BLaER1 (cell line): ENCODE measurements around the gene MDM4.

Experiments used
- H3K27ac ChIP-seq: shearing (Covaris generic); formaldehyde crosslinking; 2 replicates; pipeline ENCODE4 v1.8.1; 2022
- H3K27me3 ChIP-seq: shearing (Covaris generic); formaldehyde crosslinking; 2 replicates; pipeline ENCODE4 v1.8.1; 2022
- H3K36me3 ChIP-seq: shearing (Covaris generic); formaldehyde crosslinking; 2 replicates; pipeline ENCODE4 v1.8.1; 2022
- H3K4me1 ChIP-seq: shearing (Covaris generic); formaldehyde crosslinking; 2 replicates; pipeline ENCODE4 v1.8.1; 2022
- H3K4me2 ChIP-seq: shearing (Covaris generic); formaldehyde crosslinking; 2 replicates; pipeline ENCODE4 v1.8.1; 2022
- H3K4me3 ChIP-seq: shearing (Covaris generic); formaldehyde crosslinking; 2 replicates; pipeline ENCODE4 v1.8.1; 2022
- H3K9ac ChIP-seq: shearing (Covaris generic); formaldehyde crosslinking; 2 replicates; pipeline ENCODE4 v1.8.1; 2022
- H3K9me3 ChIP-seq: shearing (Covaris generic); formaldehyde crosslinking; 2 replicates; pipeline ENCODE4 v1.8.1; 2022
- H4K20me1 ChIP-seq: shearing (Covaris generic); formaldehyde crosslinking; 2 replicates; pipeline ENCODE4 v1.8.1; 2022
- Cebpa-rat ChIP-seq: shearing (Covaris generic); IDR thresholded peaks from 2 replicates; pipeline ENCODE4 v1.8.1; 2022

The MDM4 gene

GRCh38 chr1:204529371-204529895 lies 13.2 kb downstream of the MDM4 start:
- H3K9me3 ChIP-seq, result no peaks in the 10 kb centered on the region
- H3K9ac ChIP-seq, result no peak overlapping the region
- no peak for TF ChIP-seq Cebpa-rat
- peaks cover 45% of the 10 kb centered on the region for H3K4me1 ChIP-seq
- peaks cover 54% of the 10 kb centered on the region for H4K20me1 ChIP-seq
- H3K36me3 ChIP-seq, result peaks cover 100% of the 10 kb centered on the region
- peak overlapping the region; percentile 32; the same call in 1 of the 2 replicates for H3K27ac ChIP-seq
- H3K4me2 ChIP-seq, result no peak overlapping the region
- H3K27me3 ChIP-seq, result no peaks in the 10 kb centered on the region
- H3K4me3 ChIP-seq, result no peak overlapping the region

GRCh38 chr1:204530932-204531331 lies 14.7 kb downstream of the MDM4 start:
- Histone ChIP-seq H3K36me3 (peaks cover 100% of the 10 kb centered on the region), H3K4me2 (no peak overlapping the region)

DNA sequence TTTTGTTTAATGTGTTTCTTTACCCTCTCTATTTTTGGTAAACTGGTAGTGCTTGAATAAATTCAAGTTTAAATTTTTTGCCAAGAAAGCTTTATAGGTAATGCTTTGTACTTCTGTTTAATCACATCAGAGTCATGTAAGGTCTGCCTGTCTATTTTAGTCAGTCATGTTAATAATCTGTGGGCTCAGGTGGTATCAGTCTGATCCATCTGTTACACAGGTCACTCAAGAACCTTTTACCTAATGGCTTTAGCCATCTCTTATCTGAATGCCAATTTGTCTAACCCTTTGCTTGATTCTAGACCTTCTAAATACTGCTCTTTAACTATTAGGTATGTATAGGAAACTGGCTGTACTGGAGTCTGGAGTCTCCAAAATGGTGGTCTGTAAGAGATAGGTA lies 16.6 kb downstream of the MDM4 start:
- no peaks in the 10 kb centered on the region for H3K9me3 ChIP-seq
- no peak for TF ChIP-seq Cebpa-rat
- H3K9ac ChIP-seq, result no peak overlapping the region
- peaks cover 81% of the 10 kb centered on the region for H4K20me1 ChIP-seq
- H3K4me1 ChIP-seq, result peaks cover 11% of the 10 kb centered on the region
- H3K36me3 ChIP-seq, result peaks cover 100% of the 10 kb centered on the region
- no peak overlapping the region for H3K4me3 ChIP-seq
- H3K4me2 ChIP-seq, result no peak overlapping the region
- no peak overlapping the region for H3K27ac ChIP-seq
- no peaks in the 10 kb centered on the region for H3K27me3 ChIP-seq

More at GRCh38 chr1:204530932-204531331, 14.7 kb downstream of the MDM4 start:
- Histone ChIP-seq H3K9ac (no peak overlapping the region), H4K20me1 (peaks cover 67% of the 10 kb centered on the region), H3K4me3 (no peak overlapping the region), H3K9me3 (no peaks in the 10 kb centered on the region), H3K27me3 (no peaks in the 10 kb centered on the region), H3K27ac (no peak overlapping the region), H3K4me1 (peaks cover 30% of the 10 kb centered on the region)
- no peak for TF ChIP-seq Cebpa-rat

GRCh38 chr1:204541626-204542025 lies 25.4 kb downstream of the MDM4 start:
- H3K4me2 ChIP-seq, result no peak overlapping the region
- H3K4me3 ChIP-seq, result no peak overlapping the region
- H3K4me1 ChIP-seq, result no peaks in the 10 kb centered on the region; the same call in 1 of the 2 replicates
- H3K27me3 ChIP-seq, result no peaks in the 10 kb centered on the region
- TF ChIP-seq Cebpa-rat, result no peak
- no peak overlapping the region for H3K9ac ChIP-seq
- H3K27ac ChIP-seq, result no peak overlapping the region
- no peaks in the 10 kb centered on the region for H3K9me3 ChIP-seq
- H3K36me3 ChIP-seq, result peaks cover 100% of the 10 kb centered on the region
- H4K20me1 ChIP-seq, result peaks cover 67% of the 10 kb centered on the region

GRCh38 chr1:204544321-204544720 lies 28.1 kb downstream of the MDM4 start:
- Histone ChIP-seq H3K36me3 (peaks cover 100% of the 10 kb centered on the region), H4K20me1 (peaks cover 73% of the 10 kb centered on the region), H3K9me3 (no peaks in the 10 kb centered on the region), H3K27ac (no peak overlapping the region), H3K4me3 (no peak overlapping the region), H3K9ac (no peak overlapping the region), H3K4me1 (no peaks in the 10 kb centered on the region; the same call in 1 of the 2 replicates), H3K27me3 (no peaks in the 10 kb centered on the region), H3K4me2 (no peak overlapping the region)
- no peak for TF ChIP-seq Cebpa-rat

DNA sequence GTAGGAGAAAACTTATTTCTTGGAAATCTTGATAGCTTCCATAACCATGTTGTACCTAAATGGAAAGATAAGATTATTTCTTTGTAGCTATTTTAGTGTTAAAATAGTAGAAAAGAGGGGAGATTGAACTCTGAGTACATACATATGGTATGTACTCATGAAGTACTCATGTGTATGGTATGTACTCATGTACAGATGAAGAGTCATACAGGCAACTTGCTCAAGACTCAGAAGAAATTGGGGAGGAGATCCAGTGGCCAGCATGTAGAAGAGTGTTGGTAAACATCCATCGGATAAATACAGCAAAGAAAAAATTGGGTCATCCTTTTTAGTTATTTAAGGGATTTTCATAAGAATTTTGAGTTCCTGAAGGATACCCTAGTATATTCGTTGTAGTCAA lies 29.0 kb downstream of the MDM4 start:
- TF ChIP-seq Cebpa-rat, result no peak
- H3K36me3 ChIP-seq, result peaks cover 100% of the 10 kb centered on the region
- H3K4me2 ChIP-seq, result no peak overlapping the region
- H3K27me3 ChIP-seq, result no peaks in the 10 kb centered on the region
- no peak overlapping the region for H3K9ac ChIP-seq
- H4K20me1 ChIP-seq, result peaks cover 79% of the 10 kb centered on the region
- no peaks in the 10 kb centered on the region for H3K9me3 ChIP-seq
- H3K4me1 ChIP-seq, result no peaks in the 10 kb centered on the region; the same call in 1 of the 2 replicates
- no peak overlapping the region for H3K27ac ChIP-seq
- H3K4me3 ChIP-seq, result no peak overlapping the region

DNA sequence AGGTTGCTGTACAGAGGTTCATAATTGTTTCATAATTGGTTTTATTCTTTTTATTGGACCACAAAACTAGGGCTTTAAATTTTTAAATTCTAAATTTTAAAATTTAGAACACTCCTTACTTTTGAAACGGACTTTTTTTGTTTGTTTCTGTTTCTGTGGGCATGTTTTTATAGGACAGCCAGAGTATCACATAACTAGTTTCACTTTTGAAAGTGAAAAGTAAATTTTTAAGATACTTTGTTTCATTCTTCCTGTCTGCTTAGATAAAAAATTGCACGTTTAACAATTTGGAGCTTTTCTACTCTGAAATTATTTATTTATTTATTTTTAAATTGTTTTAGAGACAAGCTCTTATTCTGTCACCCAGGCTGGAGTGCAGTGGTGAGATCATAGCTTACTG lies 29.7 kb downstream of the MDM4 start:
- Histone ChIP-seq H3K4me1 (no peaks in the 10 kb centered on the region; the same call in 1 of the 2 replicates), H3K36me3 (peaks cover 100% of the 10 kb centered on the region), H3K27me3 (no peaks in the 10 kb centered on the region), H3K9me3 (no peaks in the 10 kb centered on the region), H3K9ac (no peak overlapping the region), H4K20me1 (peaks cover 84% of the 10 kb centered on the region), H3K4me2 (no peak overlapping the region), H3K27ac (no peak overlapping the region), H3K4me3 (no peak overlapping the region)
- TF ChIP-seq Cebpa-rat, result no peak

GRCh38 chr1:204548265-204548664 lies 32.1 kb downstream of the MDM4 start:
- TF ChIP-seq Cebpa-rat, result no peak
- Histone ChIP-seq H3K4me2 (no peak overlapping the region), H3K27ac (no peak overlapping the region), H3K4me3 (no peak overlapping the region), H3K36me3 (peaks cover 100% of the 10 kb centered on the region), H3K9me3 (no peaks in the 10 kb centered on the region), H3K27me3 (no peaks in the 10 kb centered on the region), H3K9ac (no peak overlapping the region), H4K20me1 (peaks cover 83% of the 10 kb centered on the region), H3K4me1 (no peaks in the 10 kb centered on the region; the same call in 1 of the 2 replicates)

GRCh38 chr1:204549313-204549712 lies 33.1 kb downstream of the MDM4 start:
- Histone ChIP-seq H3K9ac (no peak overlapping the region), H3K4me1 (no peaks in the 10 kb centered on the region; the same call in 1 of the 2 replicates), H3K36me3 (peaks cover 99% of the 10 kb centered on the region), H3K4me2 (no peak overlapping the region), H3K9me3 (no peaks in the 10 kb centered on the region), H3K27ac (no peak overlapping the region), H3K27me3 (no peaks in the 10 kb centered on the region), H3K4me3 (no peak overlapping the region), H4K20me1 (peaks cover 83% of the 10 kb centered on the region)
- no peak for TF ChIP-seq Cebpa-rat

DNA sequence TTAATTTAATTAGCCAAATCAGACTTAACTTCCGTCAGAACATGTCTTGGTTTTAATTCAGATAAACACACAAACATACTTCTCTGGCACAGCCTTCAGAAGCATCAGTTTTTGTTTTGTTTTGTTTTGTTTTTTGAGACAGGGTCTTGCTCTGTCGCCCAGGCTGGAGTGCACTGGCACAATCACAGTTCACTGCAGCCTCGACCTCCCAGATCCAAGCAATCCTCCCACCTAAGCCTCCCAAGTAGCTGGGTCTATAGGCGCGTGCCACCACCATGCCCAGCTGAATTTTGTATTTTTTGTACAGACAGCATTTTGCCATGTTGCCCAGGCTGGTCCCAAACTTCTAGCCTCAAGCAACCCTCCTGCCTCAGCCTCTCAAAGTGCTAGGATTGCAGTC lies 34.7 kb downstream of the MDM4 start:
- Histone ChIP-seq H3K36me3 (peaks cover 98% of the 10 kb centered on the region), H3K4me3 (no peak overlapping the region), H3K27me3 (no peaks in the 10 kb centered on the region), H4K20me1 (peaks cover 84% of the 10 kb centered on the region), H3K4me2 (no peak overlapping the region), H3K9me3 (no peaks in the 10 kb centered on the region), H3K9ac (no peak overlapping the region), H3K4me1 (no peaks in the 10 kb centered on the region), H3K27ac (no peak overlapping the region)
- TF ChIP-seq Cebpa-rat, result no peak
